NCI-H510A (cell line): ENCODE measurements around the gene ATG101.

Source experiments
- DNase-seq: peaks from one replicate; lab custom pipeline; 2025; lab: John Stamatoyannopoulos, UW

ATG101 gene

GRCh38 chr12:52079576-52080402 is 10.0 kb downstream of the ATG101 start, which contains the start of gene SMIM41:
Gene SMIM41 (plus strand): TSS chr12:52079704. CDS start chr12:52079780, 76 bp downstream.
- no peak for DNase-seq

- DNase-seq = no peak
Observed at GRCh38 chr12:52080403-52081251, 10.8 kb downstream of the ATG101 start.

- DNase-seq = peak; percentile 69
Observed at GRCh38 chr12:52081263-52081733, 11.5 kb downstream of the ATG101 start.

- DNase-seq = no peak
Observed at GRCh38 chr12:52082026-52082668, 12.4 kb downstream of the ATG101 start.

GRCh38 chr12:52082669-52082987 is 12.8 kb downstream of the ATG101 start:
- no peak for DNase-seq

GRCh38 chr12:52082988-52083637 is 13.3 kb downstream of the ATG101 start:
- DNase-seq = no peak

- no peak for DNase-seq
Observed at GRCh38 chr12:52083638-52083996, 13.8 kb downstream of the ATG101 start.

GRCh38 chr12:52084491-52085231 is 14.9 kb downstream of the ATG101 start:
- no peak for DNase-seq

- no peak for DNase-seq
Observed at GRCh38 chr12:52085682-52086180, 16.0 kb downstream of the ATG101 start.

- DNase-seq = no peak
Observed at GRCh38 chr12:52086366-52086765, 16.6 kb downstream of the ATG101 start.

- DNase-seq = no peak
Observed at GRCh38 chr12:52086944-52087835, 17.4 kb downstream of the ATG101 start.

- DNase-seq = no peak
Observed at GRCh38 chr12:52087961-52088820, 18.4 kb downstream of the ATG101 start.

- no peak for DNase-seq
Observed at GRCh38 chr12:52089491-52089890, 19.7 kb downstream of the ATG101 start.

- DNase-seq = peak; percentile 24
Observed at GRCh38 chr12:52090291-52090690, 20.5 kb downstream of the ATG101 start.

GRCh38 chr12:52091061-52091460 is 21.3 kb downstream of the ATG101 start:
- no peak for DNase-seq

GRCh38 chr12:52091869-52092268 is 22.1 kb downstream of the ATG101 start:
- DNase-seq = peak; percentile 43

- DNase-seq = no peak
Observed at GRCh38 chr12:52093346-52093745, 23.6 kb downstream of the ATG101 start.

GRCh38 chr12:52096332-52097044 is 26.7 kb downstream of the ATG101 start:
- DNase-seq = no peak
